Measurements from ENCODE around the gene ALPL. TPM values are rescaled to one million over a fixed set of nuclear protein-coding genes. Genes with fewer than 3 reads are reported as not detected.

Gene ALPL
- polyA plus RNA-seq, 1 donor from 2014 or later = 0.42 TPM

DNA sequence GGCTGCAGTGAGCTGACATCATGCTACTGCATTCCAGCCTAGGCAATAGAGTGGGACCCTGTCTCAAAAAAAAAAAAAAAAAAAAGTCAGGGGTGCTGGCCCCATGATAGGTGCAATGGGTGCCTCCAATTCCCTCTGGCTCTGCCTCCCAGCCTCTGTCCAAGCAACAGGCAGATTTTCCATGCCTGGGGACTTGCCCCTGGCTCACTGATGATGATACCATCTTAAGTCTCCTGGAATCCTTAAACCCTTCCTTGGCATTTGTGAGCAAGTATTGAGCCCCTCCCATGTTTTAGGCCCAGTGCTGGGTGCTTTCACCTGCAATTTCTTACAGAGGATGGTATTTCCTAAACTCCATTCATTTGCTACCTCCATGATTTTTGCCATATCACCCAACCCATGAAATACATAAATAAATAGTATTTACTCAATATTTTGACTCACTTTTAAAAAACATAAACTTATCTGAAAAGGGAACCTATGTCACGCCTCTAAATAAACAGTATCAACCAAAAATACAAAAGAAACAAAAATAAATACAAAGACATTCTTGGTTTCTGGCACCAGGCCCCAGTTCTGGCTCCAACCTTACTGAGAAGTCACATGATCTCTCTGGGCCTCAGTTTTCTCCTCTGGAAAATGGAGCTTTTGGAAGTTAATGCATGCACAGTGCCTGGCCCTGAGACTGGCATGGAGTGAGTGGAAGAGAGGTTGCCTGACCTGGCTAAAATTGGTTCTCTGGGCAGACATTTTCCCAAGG lies 1.5 kb upstream of the ALPL start:
- no peak overlapping the region for H3K4me2 ChIP-seq (ENCODE audit: low read length)
- no peaks in the 10 kb centered on the region for H3K79me2 ChIP-seq (replicated peaks; ENCODE audit: insufficient read depth, low read length)
- H3F3A ChIP-seq (ENCODE audit: insufficient read depth, low read length, poor library complexity, severe bottlenecking) = no peaks in the 10 kb centered on the region
- TF ChIP-seq POLR2AphosphoS5 (IDR thresholded peaks at IDR 0.05) (no peak), EP300 (conservative IDR thresholded peaks at IDR 0.05; ENCODE audit: poor library complexity, severe bottlenecking) (no peak), RAD21 (conservative IDR thresholded peaks at IDR 0.05) (no peak), SMC3 (conservative IDR thresholded peaks at IDR 0.05; ENCODE audit: poor library complexity) (no peak), MXI1 (conservative IDR thresholded peaks at IDR 0.05; ENCODE audit: poor library complexity, severe bottlenecking) (no peak), EZH2 (IDR thresholded peaks at IDR 0.05; ENCODE audit: borderline replicate concordance, insufficient read depth, low read length, poor library complexity, severe bottlenecking) (no peak), TAF1 (IDR thresholded peaks at IDR 0.05; ENCODE audit: low read depth) (no peak)
- TF ChIP-seq, protein P1, sequence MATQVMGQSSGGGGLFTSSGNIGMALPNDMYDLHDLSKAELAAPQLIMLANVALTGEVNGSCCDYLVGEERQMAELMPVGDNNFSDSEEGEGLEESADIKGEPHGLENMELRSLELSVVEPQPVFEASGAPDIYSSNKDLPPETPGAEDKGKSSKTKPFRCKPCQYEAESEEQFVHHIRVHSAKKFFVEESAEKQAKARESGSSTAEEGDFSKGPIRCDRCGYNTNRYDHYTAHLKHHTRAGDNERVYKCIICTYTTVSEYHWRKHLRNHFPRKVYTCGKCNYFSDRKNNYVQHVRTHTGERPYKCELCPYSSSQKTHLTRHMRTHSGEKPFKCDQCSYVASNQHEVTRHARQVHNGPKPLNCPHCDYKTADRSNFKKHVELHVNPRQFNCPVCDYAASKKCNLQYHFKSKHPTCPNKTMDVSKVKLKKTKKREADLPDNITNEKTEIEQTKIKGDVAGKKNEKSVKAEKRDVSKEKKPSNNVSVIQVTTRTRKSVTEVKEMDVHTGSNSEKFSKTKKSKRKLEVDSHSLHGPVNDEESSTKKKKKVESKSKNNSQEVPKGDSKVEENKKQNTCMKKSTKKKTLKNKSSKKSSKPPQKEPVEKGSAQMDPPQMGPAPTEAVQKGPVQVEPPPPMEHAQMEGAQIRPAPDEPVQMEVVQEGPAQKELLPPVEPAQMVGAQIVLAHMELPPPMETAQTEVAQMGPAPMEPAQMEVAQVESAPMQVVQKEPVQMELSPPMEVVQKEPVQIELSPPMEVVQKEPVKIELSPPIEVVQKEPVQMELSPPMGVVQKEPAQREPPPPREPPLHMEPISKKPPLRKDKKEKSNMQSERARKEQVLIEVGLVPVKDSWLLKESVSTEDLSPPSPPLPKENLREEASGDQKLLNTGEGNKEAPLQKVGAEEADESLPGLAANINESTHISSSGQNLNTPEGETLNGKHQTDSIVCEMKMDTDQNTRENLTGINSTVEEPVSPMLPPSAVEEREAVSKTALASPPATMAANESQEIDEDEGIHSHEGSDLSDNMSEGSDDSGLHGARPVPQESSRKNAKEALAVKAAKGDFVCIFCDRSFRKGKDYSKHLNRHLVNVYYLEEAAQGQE (IDR thresholded peaks at IDR 0.05; ENCODE audit: borderline replicate concordance) = no peak
- TF ChIP-seq, protein P2, sequence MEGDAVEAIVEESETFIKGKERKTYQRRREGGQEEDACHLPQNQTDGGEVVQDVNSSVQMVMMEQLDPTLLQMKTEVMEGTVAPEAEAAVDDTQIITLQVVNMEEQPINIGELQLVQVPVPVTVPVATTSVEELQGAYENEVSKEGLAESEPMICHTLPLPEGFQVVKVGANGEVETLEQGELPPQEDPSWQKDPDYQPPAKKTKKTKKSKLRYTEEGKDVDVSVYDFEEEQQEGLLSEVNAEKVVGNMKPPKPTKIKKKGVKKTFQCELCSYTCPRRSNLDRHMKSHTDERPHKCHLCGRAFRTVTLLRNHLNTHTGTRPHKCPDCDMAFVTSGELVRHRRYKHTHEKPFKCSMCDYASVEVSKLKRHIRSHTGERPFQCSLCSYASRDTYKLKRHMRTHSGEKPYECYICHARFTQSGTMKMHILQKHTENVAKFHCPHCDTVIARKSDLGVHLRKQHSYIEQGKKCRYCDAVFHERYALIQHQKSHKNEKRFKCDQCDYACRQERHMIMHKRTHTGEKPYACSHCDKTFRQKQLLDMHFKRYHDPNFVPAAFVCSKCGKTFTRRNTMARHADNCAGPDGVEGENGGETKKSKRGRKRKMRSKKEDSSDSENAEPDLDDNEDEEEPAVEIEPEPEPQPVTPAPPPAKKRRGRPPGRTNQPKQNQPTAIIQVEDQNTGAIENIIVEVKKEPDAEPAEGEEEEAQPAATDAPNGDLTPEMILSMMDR (IDR thresholded peaks at IDR 0.05; ENCODE audit: poor library complexity, severe bottlenecking) = no peak
- H2AFZ ChIP-seq (ENCODE audit: low read depth, low read length) = no peak overlapping the region
- no peak overlapping the region for H3K9ac ChIP-seq (ENCODE audit: low read length)
- no peaks in the 10 kb centered on the region for H4K20me1 ChIP-seq (ENCODE audit: insufficient read depth)
- H3K36me3 ChIP-seq (ENCODE audit: insufficient read depth, low read length) = no peaks in the 10 kb centered on the region
- peaks cover 22% of the 10 kb centered on the region for H3K27me3 ChIP-seq (ENCODE audit: insufficient read depth, low read depth, low read length)
- no peak overlapping the region for H3K27ac ChIP-seq (ENCODE audit: low read length)
- no peaks in the 10 kb centered on the region for H3K9me3 ChIP-seq (ENCODE audit: low read length)
- no peaks in the 10 kb centered on the region for H3K9me2 ChIP-seq (ENCODE audit: insufficient read depth, low read length)
- H3K4me3 ChIP-seq (ENCODE audit: low read length) = no peak overlapping the region

DNA sequence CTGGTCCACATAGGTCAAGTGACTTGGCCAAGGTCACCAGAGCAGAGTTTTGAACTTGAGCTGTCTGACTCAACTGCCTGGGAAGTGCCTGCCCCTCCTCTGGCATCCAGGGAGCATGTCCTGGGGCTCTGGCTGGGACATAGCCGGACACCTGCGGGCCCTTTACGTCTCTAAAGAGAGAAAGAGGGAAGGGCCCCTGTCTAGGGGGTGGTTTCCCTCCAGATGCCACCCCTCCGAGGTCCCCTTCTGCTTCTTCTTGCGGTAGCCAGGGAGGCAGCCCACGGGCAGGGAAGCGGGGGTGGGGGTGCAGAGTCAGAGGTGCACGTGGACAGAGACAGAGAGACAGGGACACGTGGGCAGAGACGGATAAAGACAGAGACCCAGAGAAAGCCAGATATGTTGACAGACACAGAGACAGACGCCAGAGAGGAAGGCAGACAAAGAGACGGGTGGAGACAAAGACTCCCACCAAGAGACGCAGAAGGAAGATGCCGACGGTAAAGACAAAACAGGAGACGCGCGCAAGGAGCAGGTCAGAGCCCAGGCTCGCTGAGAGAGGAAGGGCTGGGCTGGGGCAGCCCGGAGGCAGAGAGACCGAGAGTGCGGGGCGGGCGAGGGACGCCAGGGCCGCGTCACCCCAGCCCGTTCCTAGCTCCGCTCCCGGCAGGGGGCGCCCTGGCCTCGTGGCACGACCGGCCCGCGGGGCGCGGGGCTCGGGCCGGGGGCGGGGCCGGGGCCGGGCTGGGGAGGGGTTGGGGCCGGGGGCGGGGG lies 458 bp upstream of the ALPL start:
- peak overlapping the region; percentile 64 for H3K4me3 ChIP-seq (ENCODE audit: low read length)
- H3K27ac ChIP-seq (ENCODE audit: low read length) = no peak overlapping the region
- peak overlapping the region; percentile 49 for H2AFZ ChIP-seq (ENCODE audit: low read depth, low read length)
- no peaks in the 10 kb centered on the region for H3K79me2 ChIP-seq (replicated peaks; ENCODE audit: insufficient read depth, low read length)
- H3K4me2 ChIP-seq (ENCODE audit: low read length) = no peak overlapping the region
- peaks cover 22% of the 10 kb centered on the region for H3K27me3 ChIP-seq (ENCODE audit: insufficient read depth, low read depth, low read length)
- no peak overlapping the region for H3K9ac ChIP-seq (ENCODE audit: low read length)
- H3K36me3 ChIP-seq (ENCODE audit: insufficient read depth, low read length) = no peaks in the 10 kb centered on the region
- H3K9me3 ChIP-seq (ENCODE audit: low read length) = no peaks in the 10 kb centered on the region
- H3K9me2 ChIP-seq (ENCODE audit: insufficient read depth, low read length) = no peaks in the 10 kb centered on the region
- TF ChIP-seq, protein P2 (IDR thresholded peaks at IDR 0.05; ENCODE audit: poor library complexity, severe bottlenecking) = peak; percentile 62
- TF ChIP-seq TAF1 (IDR thresholded peaks at IDR 0.05; ENCODE audit: low read depth) = no peak
- TF ChIP-seq SMC3 (conservative IDR thresholded peaks at IDR 0.05; ENCODE audit: poor library complexity) = peak; percentile 50
- TF ChIP-seq RAD21 (conservative IDR thresholded peaks at IDR 0.05) = peak; percentile 54
- H3F3A ChIP-seq (ENCODE audit: insufficient read depth, low read length, poor library complexity, severe bottlenecking) = no peaks in the 10 kb centered on the region
- no peaks in the 10 kb centered on the region for H4K20me1 ChIP-seq (ENCODE audit: insufficient read depth)

All from neural cell (in vitro differentiated cells).